ENCODE data around the gene SLC23A3.

The SLC23A3 gene

DNA sequence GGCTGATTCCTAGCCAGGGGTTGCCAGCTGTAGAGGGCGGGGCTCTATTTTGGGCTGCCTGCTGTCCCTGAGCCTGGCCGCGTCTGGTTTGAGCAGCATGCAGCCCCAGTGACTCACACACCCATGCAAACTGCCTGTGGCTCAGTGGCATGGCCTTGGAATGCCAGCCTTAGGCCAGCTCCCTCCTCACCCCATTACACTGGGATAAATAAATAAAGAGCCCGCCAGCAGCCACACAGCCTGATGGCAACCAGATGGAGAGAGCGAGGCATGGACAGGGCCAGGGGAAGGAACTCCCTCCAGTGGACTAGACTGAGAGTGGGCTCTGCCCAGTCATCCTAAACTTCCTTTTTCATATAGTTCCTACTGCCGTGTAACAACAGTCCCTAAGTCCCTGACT lies 27.5 kb downstream of the SLC23A3 start:
- no peak for DNase-seq (ENCODE audit: low read depth in 2 of 2)

DNA sequence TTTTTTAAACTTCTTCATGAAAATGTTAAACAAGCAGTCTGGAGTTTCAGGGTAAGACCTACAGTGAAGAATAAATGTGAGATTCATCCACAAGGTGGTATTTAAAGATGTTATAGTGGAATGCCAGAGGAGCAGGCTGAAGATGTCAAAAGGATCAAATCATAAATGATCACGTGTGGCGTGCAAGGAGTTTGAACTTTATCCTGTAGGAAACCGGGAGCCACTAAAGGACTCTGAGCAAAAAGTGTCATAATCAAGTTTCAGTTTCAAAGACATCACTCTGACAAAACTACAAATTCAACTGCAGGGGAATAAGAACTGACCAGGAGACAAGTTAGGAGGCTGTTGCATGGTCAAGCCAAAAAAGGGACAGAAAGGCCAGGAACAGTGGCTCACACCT lies 29.1 kb downstream of the SLC23A3 start:
- no peak for DNase-seq (ENCODE audit: low read depth in 2 of 2)

DNA sequence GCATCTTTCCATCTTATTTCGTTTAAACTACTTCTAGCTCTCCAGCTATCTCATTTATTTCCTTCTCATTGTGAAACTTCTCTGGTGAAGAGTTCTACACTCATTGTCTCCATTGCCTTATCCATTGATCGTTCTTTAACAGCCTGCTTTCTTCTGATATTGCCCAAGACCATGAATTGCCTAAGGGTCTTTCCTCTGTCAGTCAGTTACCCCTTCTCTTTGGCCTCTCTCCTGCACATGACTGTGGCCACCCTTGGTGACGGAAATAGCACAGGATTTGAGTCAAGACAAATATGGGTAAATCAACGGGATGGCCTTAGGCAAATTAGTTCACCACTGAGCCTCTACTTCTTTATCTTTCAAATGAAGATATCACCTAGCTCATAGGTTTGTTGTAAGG lies 35.9 kb downstream of the SLC23A3 start:
- DNase-seq (ENCODE audit: low read depth in 2 of 2): no peak

DNA sequence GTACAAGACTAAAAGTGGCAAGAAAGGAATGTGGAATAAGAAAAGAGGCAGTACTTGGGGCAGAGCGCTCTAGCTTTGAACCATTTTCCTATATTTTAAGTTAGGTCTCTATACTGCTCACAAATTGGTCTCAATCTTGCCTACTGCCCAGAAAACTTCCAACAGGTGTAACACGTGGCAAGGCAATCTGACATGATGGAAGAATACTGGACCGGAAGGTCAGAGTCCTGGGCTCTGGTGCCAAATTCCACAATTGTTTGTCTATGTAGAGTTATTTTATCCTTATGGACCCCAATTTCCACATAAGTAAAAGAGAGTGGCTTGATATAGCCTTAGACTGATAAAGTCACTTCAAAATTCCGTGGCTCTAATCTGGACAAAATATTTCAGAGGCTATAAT lies 38.1 kb downstream of the SLC23A3 start:
- no peak for DNase-seq (ENCODE audit: low read depth in 2 of 2)

DNA sequence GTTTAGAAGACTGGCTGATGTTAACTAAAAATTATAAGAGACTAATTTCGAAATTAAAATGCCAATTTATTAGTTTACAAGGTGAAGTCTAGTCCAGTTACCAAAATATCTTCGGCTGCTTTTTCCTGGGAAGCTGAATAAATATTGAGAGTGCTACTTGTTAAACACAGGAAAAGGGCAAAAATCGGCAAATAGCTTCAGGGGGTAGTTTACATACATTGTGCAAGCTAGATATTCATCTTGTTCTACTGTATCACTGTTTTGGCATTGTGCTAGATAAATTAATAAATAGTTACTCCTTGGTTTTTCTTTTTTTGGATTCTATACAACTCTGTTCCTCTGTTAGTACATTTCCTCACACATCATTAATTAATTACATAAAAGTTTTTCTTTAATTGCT lies 38.5 kb downstream of the SLC23A3 start:
- DNase-seq (ENCODE audit: low read depth in 2 of 2): no peak

DNA sequence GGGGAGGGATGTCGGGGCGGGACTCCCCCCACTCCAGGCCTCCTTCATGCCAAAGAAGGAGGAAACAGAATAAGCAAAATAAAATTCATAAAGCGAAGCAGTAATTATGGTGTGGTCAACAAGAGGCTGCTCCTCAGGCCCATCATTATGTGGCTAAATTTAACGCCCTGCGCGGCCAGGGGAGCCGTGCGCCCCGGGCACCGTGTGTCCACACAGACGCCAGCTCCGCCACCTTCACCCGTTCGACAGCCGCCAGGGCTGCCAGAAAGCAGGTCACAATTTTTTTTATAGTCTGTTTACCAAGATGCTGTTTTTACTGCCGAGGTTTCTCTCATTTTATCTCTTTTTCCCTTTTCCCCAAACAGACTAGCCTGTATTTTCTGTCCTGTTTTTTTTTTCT lies 40.2 kb downstream of the SLC23A3 start:
- DNase-seq (ENCODE audit: low read depth in 2 of 2): no peak

DNA sequence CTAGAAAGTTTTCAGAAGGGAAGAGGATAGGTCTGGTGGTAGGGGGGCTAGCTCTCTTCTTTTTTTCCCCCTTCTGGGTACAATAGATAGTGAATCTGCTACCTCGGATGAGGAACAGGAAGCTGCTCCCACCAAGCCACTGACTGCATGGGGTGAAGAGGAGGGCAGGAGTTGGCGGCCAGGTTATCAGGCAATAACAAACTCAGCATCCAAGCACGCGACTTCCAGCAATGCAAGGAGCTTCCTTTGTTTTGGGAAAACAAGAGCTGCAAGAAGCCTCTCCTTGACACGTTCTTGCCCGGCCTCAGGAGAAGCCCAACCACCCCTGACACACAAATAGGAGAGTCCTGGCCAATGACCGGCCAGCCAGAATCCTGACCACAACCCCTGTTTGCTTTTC lies 41.4 kb downstream of the SLC23A3 start:
- DNase-seq (ENCODE audit: low read depth in 2 of 2): no peak

DNA sequence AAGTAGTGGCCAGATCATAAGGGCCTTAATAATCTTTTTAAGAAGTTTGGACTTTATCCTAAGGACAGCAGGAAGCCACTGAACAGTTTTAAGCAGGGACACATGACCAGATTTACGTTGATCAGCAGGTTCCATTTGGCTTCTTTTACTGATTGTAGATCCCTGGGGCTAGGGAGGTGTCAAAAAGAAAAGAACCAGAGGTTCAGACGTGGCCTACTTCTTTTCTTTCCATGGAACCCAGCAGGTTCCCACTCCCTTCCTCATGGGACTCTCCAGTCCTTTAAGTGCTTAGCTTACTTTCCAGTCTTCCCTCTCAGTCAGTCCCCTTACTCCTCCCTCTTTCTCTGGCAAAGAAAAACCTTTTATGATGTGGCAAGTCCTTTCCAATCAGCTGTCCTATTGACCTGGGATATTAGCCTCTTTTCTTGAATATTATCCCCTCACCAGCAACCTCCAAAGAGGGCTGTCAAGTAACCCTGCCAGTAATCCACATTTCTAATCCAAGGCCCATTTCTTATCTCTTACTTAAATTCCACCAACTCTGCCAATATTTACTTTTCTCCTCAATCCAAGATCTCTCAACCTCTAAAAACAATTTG lies 42.7 kb downstream of the SLC23A3 start:
- DNase-seq (ENCODE audit: low read depth in 2 of 2): no peak

DNA sequence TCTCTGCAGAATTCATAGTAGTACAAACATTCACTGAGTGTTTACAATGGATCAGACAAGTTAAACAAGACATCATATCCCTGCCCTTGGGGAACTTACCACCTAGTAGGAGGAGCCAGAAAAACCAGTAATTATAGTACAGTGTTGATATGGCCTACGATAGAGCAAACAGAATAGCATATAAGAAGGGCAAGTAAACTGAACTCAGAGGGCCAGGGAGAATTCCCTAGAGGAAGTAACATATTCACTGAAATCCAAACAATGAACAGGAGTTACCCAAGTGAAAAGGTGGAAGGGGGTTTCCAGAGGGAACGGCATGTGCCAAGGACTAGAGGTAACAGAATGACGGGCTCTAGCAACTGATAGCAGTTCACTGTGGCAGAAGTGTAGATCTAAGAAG lies 43.3 kb downstream of the SLC23A3 start:
- DNase-seq (ENCODE audit: low read depth in 2 of 2): no peak

DNA sequence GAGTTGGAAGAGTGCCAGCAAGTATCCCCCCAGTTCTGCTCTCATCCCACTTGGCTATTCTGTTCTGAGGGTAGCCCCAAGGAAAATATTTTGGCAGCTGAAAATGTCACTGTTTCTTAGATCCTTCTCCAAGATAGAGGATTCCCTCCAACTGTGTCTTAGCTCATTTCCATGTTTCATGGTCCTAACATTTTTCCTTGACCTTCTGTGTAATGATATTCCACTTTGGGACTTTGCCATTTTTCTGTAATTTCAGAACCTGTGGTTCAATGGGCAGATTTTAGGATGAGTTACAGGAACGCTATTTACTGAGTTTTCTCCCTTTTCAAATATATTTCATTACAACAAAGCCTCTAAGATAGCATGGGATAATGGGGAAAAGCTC lies 44.0 kb downstream of the SLC23A3 start:
- no peak for DNase-seq (ENCODE audit: low read depth in 2 of 2)

DNA sequence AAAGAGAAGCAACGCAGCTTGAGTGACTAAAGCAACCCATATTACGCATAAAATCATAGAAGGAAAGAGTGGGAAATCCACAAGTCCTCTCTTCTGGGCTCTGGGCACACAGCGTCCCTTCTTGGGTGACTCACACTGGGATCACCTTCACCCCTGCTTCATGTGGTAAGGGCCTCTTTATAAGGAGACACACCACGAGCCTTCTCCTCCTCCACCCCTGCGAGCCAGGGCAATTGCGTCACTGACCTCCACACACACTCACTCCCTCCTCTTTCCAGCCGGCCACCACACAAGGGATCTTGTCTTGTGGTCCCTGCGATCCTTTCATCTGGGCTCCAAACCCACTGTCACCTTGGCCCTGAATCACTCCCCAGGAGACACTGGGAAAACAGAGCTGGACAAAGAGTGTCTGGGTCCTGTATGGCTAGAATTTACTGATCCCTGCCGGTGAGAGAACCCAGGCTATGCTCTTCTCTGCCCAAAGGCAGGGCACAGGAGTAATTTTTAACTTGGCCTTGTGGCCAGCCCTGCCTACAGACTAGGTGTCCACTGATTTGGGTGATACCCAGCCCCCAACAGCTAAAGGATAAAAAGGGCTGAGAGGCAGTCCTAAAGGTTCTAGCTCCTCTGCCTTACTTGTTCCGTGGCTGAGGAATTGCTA lies 44.5 kb downstream of the SLC23A3 start:
- DNase-seq (ENCODE audit: low read depth in 2 of 2): peak in 1 of 2 experiments; percentile 7

DNA sequence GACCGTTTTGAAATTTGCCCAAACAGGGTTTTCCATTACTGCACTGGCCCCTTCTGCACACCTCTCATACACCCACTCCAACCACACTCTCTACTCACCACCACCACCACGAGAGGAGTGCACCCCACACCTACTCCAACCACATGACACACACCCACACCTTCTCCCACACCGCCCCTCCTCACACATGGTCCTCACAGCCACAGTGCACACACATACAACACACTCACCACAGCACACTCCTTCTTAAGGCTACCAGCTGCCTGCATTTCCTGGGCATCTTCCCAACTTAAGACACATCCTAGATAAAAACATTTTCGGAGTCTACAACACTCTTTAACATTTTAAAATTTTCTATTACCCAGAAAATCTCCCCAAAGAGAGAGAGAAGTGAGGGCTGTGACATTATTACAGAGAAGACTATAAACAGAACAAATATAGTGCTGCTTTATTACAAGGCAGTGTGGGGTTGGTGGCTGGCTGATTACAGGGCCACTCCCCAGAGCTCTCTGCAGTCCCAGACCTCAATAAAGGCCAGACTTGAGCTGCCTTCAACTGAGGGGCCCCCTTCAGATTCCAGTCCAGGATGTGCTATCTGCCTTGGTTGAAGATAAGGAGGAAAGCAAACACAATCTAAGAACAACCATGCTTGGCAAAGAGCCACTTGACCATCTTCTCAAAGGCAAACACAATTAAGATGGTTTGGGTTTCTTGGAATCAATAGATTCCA lies 45.3 kb downstream of the SLC23A3 start:
- no peak for DNase-seq (ENCODE audit: low read depth in 2 of 2)

DNA sequence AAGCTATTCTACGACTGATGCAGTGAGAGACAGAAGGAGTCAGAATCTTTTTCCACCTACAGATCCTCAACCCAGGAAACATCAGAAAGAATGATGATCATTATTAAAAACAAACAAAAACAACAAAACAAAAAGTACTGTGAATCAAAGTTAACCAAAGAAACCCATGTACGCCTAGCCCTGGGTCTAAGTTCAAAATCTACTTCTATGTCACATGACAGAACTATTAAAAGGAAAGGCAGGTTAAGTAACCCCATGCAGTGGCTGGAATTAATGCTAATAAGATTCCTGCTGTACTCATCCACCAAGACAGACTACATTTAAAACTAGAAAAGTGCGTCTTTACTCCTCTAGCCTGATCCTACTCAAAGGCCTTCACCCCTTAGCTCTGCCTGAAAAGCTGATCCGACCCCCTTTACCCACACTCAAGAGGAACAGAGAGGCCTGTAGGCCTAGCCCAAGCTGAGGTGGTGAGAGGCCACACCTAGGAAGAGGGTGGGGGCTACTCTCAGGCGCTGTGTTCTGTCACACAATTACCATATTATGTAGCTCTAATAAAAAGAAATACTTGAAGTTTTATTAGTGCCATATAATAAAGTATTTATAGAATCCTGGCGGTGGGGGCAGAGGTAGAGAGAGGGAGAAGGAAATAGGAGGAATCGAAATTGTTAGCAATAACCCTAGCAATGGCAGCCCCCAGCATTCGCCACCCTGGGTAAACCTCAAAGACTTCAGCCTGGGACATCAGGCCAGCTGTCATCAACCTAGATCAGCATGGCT lies 46.3 kb downstream of the SLC23A3 start:
- no peak for DNase-seq (ENCODE audit: low read depth in 2 of 2)

DNA sequence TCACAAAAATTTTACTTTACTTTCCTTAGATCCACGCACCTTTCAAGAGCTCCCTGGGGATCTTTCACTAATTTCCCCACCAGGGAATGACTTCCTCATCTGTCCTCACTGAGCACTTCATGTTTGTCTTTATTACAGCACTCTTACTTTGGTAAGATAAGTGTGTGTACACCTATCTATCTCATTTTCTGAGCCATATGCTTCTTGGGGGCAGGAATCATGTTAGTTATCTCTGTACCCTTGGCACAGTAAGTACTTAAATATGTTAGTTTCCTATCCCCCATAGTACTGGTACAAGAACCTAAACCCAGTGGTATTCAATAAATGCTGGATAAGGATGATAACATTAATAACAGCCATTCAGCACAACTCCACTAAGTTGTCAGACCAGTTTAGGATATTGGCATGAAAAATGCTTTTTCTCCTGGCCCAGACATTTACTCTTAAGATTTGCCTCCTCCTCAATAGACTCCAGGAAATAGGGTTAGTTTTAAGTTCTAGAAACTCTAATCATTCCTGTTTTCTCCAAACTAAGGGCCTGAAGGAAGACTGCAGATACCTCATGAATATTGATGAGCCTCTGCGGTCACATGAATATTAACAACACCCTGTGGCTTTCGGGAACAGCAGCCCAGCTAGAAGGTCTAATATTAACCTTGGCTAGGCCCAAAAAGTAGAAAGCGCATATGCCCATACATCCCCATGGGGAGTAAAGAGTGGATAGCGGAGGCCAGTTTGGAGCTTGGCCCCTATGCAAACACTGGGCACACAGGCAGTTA lies 47.4 kb downstream of the SLC23A3 start:
- no peak for DNase-seq (ENCODE audit: low read depth in 2 of 2)

DNA sequence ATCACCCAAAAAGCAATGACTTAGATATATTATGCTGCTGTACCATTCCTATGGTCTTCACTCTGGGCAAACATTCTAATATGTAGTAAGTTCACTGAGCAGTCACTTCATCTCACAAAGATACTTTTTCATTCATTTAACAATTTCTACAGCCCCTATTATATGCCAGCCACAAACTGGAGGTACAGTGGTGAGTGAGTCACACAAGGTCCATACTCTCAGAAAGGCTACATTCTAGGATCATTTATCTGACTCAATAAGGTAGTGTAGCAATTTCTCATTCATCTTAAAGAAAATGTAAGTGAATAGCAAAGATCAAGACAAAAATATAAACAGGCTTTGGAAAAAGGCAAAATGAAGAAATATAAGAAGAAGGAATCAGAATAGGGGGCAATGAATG lies 49.7 kb downstream of the SLC23A3 start:
- DNase-seq (ENCODE audit: low read depth in 2 of 2): no peak

DNA sequence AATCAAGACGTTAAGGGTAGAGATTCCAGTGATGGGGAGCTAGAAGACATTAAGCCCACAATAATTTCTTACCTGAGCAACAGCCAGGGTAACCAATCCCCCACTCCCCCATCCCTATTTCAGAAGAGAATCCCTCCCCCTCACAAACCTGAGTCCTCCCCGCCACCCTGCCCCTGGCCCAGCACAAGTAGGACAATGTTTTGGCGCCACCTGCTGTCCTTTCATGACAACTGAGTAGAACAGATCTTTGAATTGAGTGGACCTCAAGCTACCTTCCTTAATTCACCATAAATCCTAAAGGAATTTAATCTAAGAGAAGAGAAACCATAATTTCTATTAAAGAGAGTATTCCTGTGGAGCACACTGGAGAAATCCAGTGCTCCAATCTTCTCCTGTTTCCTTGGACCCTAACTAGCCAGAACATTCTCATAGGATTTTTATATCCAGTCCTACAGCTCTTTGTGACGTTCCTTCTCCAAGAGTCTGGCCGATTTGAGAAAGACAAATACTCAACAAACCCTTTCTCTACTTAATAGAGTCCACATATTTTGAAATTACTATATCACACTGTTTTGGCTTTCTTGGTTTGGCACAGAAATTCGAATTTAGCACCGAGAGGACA lies 50.3 kb downstream of the SLC23A3 start:
- peak in 1 of 2 experiments; percentile 10 for DNase-seq (ENCODE audit: low read depth in 2 of 2)

DNA sequence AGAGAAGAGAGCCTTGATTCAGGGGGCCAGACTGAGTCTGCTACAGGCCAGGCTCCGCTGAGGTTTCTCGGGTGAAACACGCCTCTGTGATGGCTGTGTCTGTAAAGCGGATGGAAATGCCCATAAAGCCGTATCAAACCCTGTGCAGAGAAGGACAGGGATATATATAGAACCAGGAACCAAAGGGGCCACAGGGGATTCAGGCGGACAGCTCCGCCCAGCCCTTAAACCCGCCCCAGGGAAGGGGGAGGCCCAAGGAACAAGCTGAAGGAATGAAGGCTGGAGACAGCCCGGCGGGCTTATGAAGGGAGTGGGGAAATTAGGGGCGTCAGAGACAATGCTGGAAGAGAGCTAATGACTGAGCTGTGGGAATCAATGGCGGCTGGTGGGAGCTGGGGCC lies 51.3 kb downstream of the SLC23A3 start:
- DNase-seq (ENCODE audit: low read depth in 2 of 2): no peak

DNA sequence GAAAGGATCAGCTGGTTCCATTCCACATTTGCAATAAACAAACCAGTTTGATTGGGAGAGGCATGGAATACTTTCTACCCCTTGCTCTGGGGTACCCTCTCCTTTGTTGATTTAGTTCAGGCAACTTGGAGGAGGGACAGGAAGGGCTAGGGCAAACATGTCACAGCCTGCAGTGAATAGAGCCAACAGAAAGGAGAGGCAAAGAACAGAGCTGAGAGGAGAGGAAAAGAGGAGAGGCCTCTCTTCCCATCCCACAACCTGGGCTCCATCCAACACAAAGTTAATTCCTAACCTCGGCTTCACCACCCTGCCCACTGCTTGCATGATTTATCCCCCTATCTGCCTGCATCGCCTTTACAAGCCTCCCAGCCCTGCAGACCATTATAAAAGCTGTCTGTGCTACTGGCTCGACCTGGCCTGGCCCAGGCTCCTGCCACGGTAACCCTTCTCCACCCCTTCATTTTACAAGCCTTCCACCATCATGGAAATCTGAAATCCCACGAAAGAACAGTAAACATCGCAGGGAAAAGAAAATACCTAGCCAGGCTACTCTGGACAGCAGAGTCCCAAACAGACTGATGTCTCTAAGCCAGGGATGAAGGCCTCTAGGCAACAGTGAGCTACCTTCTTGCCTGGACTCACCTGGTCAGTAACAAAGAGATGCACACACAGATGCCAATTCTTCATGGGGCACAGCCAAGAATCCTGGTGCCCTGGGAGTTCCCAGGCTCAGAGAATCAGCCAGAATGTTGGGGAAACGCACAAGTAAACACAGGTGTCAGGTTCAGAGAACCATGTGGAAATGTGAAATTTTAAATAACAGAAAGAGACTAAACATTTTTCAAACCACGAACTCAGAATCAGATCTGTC lies 52.8 kb downstream of the SLC23A3 start:
- no peak for DNase-seq (ENCODE audit: low read depth in 2 of 2)

DNA sequence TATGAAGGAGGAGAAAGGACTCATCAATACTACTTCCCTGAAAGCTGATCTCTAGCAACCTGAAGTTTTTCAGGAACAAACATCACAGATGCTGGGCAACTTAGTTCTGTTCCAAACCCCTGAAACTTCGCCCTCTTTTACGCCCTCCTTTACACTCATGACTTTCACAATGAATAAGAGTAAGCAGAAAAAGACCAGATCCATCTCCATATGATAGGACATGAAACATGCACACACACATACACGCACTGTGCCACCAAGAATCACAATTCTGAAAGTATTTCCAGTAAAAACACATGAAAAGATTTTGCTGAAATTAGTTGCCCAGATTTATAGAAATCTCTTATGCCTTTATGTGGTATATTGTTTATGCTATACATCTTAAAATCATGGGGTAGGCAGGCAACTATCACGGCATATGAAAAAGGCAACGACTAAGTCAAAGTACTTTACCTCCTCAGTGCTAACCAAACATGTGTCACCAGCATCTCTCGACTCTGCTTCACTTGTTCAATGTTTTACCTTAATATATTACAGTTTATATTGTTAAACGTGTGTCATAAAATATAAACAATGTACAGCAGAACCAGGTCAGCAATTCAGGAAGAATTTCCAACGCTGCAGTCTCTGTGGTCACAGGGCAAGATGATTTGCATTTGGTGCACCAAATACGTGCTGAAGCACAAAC lies 57.0 kb downstream of the SLC23A3 start:
- no peak for DNase-seq (ENCODE audit: low read depth in 2 of 2)

DNA sequence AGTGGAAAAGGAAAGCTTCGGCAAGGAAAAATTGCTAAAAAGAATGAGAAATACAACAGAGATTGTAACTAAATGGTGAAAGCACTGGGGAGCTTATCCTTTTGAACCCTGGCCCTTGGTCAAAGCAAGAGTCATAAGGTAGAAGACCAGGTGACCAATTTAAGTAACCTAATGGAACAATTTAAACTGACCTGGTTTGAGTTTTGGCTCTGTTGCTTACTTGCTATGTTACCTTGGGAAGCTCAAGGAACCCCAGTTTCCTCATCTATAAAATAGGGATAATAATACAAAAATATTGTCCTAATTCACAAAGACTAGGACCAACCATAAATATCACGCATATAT lies 57.8 kb downstream of the SLC23A3 start:
- no peak for DNase-seq (ENCODE audit: low read depth in 2 of 2)

Data from fibroblast of skin of left quadriceps (primary cell).